HG03103 (cell line): Measurements from ENCODE around the gene TRIM34.
"Not testable (repeated sequence)": the region's sequence is repeated elsewhere in the genome, so short reads cannot be mapped to it uniquely, and the experiment has no call there.

Experiments
- ATAC-seq: cut with Tn5 transposase; IDR thresholded peaks from one replicate; pipeline ENCODE4 v1.9.1; 2021; ENCODE audit warnings: low read depth; ENCODE audit not compliant: unreplicated experiment

TRIM34 gene

GRCh38 chr11:5683620-5684019, 58.8 kb downstream of the TRIM34 start:
- not testable (repeated sequence) for ATAC-seq

DNA sequence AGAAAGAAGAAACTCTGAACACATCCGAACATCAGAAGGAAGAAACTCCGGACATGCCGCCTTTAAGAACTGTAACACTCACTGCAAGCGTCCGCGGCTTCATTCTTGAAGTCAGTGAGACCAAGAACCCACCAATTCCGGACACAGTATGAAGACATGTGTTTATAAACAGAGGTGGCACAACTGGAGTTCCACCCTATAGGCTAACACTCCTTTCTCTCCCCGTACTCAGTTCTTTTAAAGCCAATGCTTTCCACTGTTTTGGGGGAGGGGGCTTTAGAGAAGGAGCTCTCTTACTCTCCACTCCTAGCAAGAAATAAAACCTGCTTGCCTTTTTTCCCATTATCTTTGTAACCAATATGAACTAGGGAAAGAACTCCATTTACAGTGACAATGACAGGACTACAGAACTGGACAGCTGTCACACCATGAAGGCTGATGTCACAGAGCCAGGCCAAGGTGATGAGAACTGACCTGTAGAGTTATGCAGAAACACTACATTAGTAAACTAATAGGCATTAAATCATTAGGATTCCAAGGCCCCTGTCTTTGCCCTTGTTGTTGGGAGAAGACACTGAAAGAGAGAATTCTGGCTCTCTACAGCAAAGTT, 59.3 kb downstream of the TRIM34 start:
- ATAC-seq = peak; percentile 15

- peak; percentile 66 for ATAC-seq
Measured at GRCh38 chr11:5684646-5685362, 60.0 kb downstream of the TRIM34 start, which contains the start of gene TRIM5. Gene TRIM5 (minus strand): TSS chr11:5685074. CDS start chr11:5680177, 4,897 bp downstream.

GRCh38 chr11:5686426-5686825, 61.6 kb downstream of the TRIM34 start:
- ATAC-seq = no peak

GRCh38 chr11:5688482-5688881, 63.7 kb downstream of the TRIM34 start:
- ATAC-seq = no peak

GRCh38 chr11:5689551-5689983, 64.8 kb downstream of the TRIM34 start, which contains the start of gene TRIM22:
Gene TRIM22 (plus strand): TSS chr11:5689790. CDS start chr11:5696233, 6,443 bp downstream.
- peak; percentile 73 for ATAC-seq

DNA sequence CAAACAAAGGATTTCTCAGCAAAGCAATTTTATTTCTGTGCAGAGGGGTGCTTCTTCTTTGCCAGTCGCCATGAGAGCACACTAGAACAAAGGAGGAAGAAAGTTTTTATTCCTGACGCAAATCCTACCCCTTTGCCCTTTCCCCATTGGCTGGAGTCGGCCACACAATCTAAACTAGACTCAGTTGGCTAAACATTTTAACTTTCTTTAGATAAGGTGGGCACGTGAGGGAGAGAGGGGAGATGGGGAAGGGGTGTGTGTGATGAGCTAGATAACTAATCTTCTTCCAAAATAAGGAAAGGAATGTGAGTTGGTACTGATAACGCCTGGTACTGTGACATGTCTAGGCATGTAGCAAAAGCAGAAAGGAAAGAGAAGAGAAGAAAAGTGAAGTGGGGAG, 65.4 kb downstream of the TRIM34 start:
- no peak for ATAC-seq

GRCh38 chr11:5690736-5691135, 65.9 kb downstream of the TRIM34 start:
- ATAC-seq = no peak

DNA sequence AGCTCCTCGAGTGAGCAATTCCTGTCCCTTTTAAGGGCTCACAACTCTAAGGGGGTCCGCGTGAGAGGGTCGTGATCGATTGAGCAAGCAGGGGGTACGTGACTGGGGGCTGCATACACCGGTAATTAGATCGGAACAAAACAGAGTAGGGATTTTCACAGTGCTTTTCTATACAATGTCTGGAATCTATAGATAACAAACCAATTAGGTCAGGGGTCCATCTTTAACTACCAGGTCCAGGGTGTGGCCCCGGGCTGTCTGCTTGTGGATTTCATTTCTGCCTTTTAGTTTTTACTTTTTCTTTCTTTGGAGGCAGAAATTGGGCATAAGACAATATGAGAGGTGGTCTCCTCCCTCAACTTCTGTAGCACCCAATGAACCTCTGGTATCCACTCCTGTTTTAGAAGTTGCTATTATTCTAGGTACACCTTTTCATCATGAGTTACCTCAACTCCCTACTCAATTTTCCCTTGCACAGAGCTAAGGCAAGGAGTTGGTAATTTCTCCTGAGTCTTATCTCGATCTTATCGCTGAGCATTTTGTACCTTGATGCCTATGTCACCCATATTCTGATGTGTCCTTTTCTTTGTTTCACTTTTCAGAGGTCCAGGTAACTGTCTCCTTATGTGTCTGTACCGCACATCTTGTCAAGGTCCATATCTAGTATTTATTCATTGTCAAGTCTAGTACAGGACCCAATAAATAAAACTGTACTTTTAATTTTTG, 66.6 kb downstream of the TRIM34 start:
- not testable (repeated sequence) for ATAC-seq

- no peak for ATAC-seq
Measured at GRCh38 chr11:5691964-5692361, 67.2 kb downstream of the TRIM34 start.
